ENCODE data around the gene HNRNPA1L2.
A peak's percentile ranks its signal among the peaks of the same experiment; 100 is the strongest.
"Not testable (repeated sequence)": the region's sequence is repeated elsewhere in the genome, so short reads cannot be mapped to it uniquely, and the experiment has no call there.

HNRNPA1L2 gene

GRCh38 chr13:52642131-52642530, at the start of gene HNRNPA1L2:
Gene HNRNPA1L2, plus strand, starts transcription at chr13:52642431. Its CDS starts 62 bp downstream, at chr13:52642493.
- Mint-ChIP-seq H3K9me3 (no peaks in the 10 kb centered on the region), H3K4me3 (no peak within 1 kb of the TSS), H3K4me1 (ENCODE audit: low read depth) (no peaks in the 10 kb centered on the region), H3K36me3 (ENCODE audit: low read depth) (peaks cover 67% of the 10 kb centered on the region), H3K27me3 (no peaks in the 10 kb centered on the region), H3K27ac (no peak within 1 kb of the TSS)

GRCh38 chr13:52593175-52593574, 49.1 kb upstream of the HNRNPA1L2 start:
- not testable (repeated sequence) for H3K9me3 Mint-ChIP-seq; H3K27ac Mint-ChIP-seq; H3K36me3 Mint-ChIP-seq (ENCODE audit: low read depth); H3K4me1 Mint-ChIP-seq (ENCODE audit: low read depth); H3K4me3 Mint-ChIP-seq
- peaks cover 44% of the 10 kb centered on the region for H3K27me3 Mint-ChIP-seq

- H3K27me3 Mint-ChIP-seq, result peaks cover 47% of the 10 kb centered on the region
- not testable (repeated sequence) for H3K4me3 Mint-ChIP-seq; H3K27ac Mint-ChIP-seq; H3K36me3 Mint-ChIP-seq (ENCODE audit: low read depth); H3K9me3 Mint-ChIP-seq; H3K4me1 Mint-ChIP-seq (ENCODE audit: low read depth)
Observed at GRCh38 chr13:52593812-52594211, 48.4 kb upstream of the HNRNPA1L2 start.

- H3K36me3 Mint-ChIP-seq (ENCODE audit: low read depth); H3K27ac Mint-ChIP-seq; H3K9me3 Mint-ChIP-seq; H3K4me3 Mint-ChIP-seq; H3K4me1 Mint-ChIP-seq (ENCODE audit: low read depth): not testable (repeated sequence)
- peaks cover 49% of the 10 kb centered on the region for H3K27me3 Mint-ChIP-seq
Observed at GRCh38 chr13:52594295-52594694, 47.9 kb upstream of the HNRNPA1L2 start.

GRCh38 chr13:52597676-52598075, 44.6 kb upstream of the HNRNPA1L2 start:
- no peak overlapping the region for H3K27ac Mint-ChIP-seq
- H3K4me1 Mint-ChIP-seq (ENCODE audit: low read depth), result peaks cover 22% of the 10 kb centered on the region
- H3K27me3 Mint-ChIP-seq, result peaks cover 35% of the 10 kb centered on the region
- no peaks in the 10 kb centered on the region for H3K9me3 Mint-ChIP-seq
- H3K36me3 Mint-ChIP-seq (ENCODE audit: low read depth), result no peaks in the 10 kb centered on the region
- no peak overlapping the region for H3K4me3 Mint-ChIP-seq

- Mint-ChIP-seq H3K9me3 (no peaks in the 10 kb centered on the region), H3K27ac (no peak overlapping the region), H3K27me3 (peaks cover 31% of the 10 kb centered on the region), H3K36me3 (ENCODE audit: low read depth) (no peaks in the 10 kb centered on the region), H3K4me3 (peak overlapping the region; percentile 74), H3K4me1 (ENCODE audit: low read depth) (peaks cover 23% of the 10 kb centered on the region)
Observed at GRCh38 chr13:52599037-52599847, 43.0 kb upstream of the HNRNPA1L2 start.

GRCh38 chr13:52599848-52600603, 42.2 kb upstream of the HNRNPA1L2 start:
- no peak overlapping the region for H3K27ac Mint-ChIP-seq
- peak overlapping the region; percentile 74 for H3K4me3 Mint-ChIP-seq
- H3K9me3 Mint-ChIP-seq, result no peaks in the 10 kb centered on the region
- no peaks in the 10 kb centered on the region for H3K36me3 Mint-ChIP-seq (ENCODE audit: low read depth)
- peaks cover 29% of the 10 kb centered on the region for H3K27me3 Mint-ChIP-seq
- peaks cover 23% of the 10 kb centered on the region for H3K4me1 Mint-ChIP-seq (ENCODE audit: low read depth)

- Mint-ChIP-seq H3K4me1 (ENCODE audit: low read depth) (peaks cover 23% of the 10 kb centered on the region), H3K27me3 (peaks cover 29% of the 10 kb centered on the region), H3K4me3 (peak overlapping the region; percentile 30), H3K36me3 (ENCODE audit: low read depth) (no peaks in the 10 kb centered on the region), H3K27ac (no peak overlapping the region), H3K9me3 (no peaks in the 10 kb centered on the region)
Observed at GRCh38 chr13:52600666-52601065, 41.6 kb upstream of the HNRNPA1L2 start.

GRCh38 chr13:52603316-52603715, 38.9 kb upstream of the HNRNPA1L2 start:
- not testable (repeated sequence) for H3K9me3 Mint-ChIP-seq; H3K27ac Mint-ChIP-seq; H3K4me3 Mint-ChIP-seq; H3K36me3 Mint-ChIP-seq (ENCODE audit: low read depth)
- Mint-ChIP-seq H3K4me1 (ENCODE audit: low read depth) (peaks cover 23% of the 10 kb centered on the region), H3K27me3 (peaks cover 24% of the 10 kb centered on the region)

- H3K4me3 Mint-ChIP-seq; H3K36me3 Mint-ChIP-seq (ENCODE audit: low read depth); H3K4me1 Mint-ChIP-seq (ENCODE audit: low read depth); H3K27ac Mint-ChIP-seq; H3K9me3 Mint-ChIP-seq; H3K27me3 Mint-ChIP-seq: not testable (repeated sequence)
Observed at GRCh38 chr13:52606126-52606525, 36.1 kb upstream of the HNRNPA1L2 start.

GRCh38 chr13:52606795-52607194, 35.4 kb upstream of the HNRNPA1L2 start:
- H3K4me3 Mint-ChIP-seq; H3K27ac Mint-ChIP-seq; H3K4me1 Mint-ChIP-seq (ENCODE audit: low read depth); H3K9me3 Mint-ChIP-seq; H3K36me3 Mint-ChIP-seq (ENCODE audit: low read depth); H3K27me3 Mint-ChIP-seq: not testable (repeated sequence)

GRCh38 chr13:52608184-52608583, 34.0 kb upstream of the HNRNPA1L2 start:
- not testable (repeated sequence) for H3K9me3 Mint-ChIP-seq; H3K4me1 Mint-ChIP-seq (ENCODE audit: low read depth); H3K4me3 Mint-ChIP-seq; H3K27ac Mint-ChIP-seq; H3K36me3 Mint-ChIP-seq (ENCODE audit: low read depth); H3K27me3 Mint-ChIP-seq

GRCh38 chr13:52609013-52609606, 33.1 kb upstream of the HNRNPA1L2 start:
- H3K27ac Mint-ChIP-seq; H3K4me3 Mint-ChIP-seq; H3K9me3 Mint-ChIP-seq; H3K4me1 Mint-ChIP-seq (ENCODE audit: low read depth); H3K36me3 Mint-ChIP-seq (ENCODE audit: low read depth); H3K27me3 Mint-ChIP-seq: not testable (repeated sequence)

- not testable (repeated sequence) for H3K27me3 Mint-ChIP-seq
Observed at GRCh38 chr13:52610158-52610557, 32.1 kb upstream of the HNRNPA1L2 start.

GRCh38 chr13:52615134-52615801, 27.0 kb upstream of the HNRNPA1L2 start:
- peaks cover 30% of the 10 kb centered on the region for H3K4me1 Mint-ChIP-seq (ENCODE audit: low read depth)
- no peak overlapping the region for H3K27ac Mint-ChIP-seq
- H3K27me3 Mint-ChIP-seq, result no peaks in the 10 kb centered on the region
- no peaks in the 10 kb centered on the region for H3K36me3 Mint-ChIP-seq (ENCODE audit: low read depth)
- H3K4me3 Mint-ChIP-seq, result no peak overlapping the region
- no peaks in the 10 kb centered on the region for H3K9me3 Mint-ChIP-seq

More at GRCh38 chr13:52610158-52610557, 32.1 kb upstream of the HNRNPA1L2 start:
- not testable (repeated sequence) for H3K27ac Mint-ChIP-seq; H3K36me3 Mint-ChIP-seq (ENCODE audit: low read depth); H3K4me3 Mint-ChIP-seq; H3K4me1 Mint-ChIP-seq (ENCODE audit: low read depth); H3K9me3 Mint-ChIP-seq
